Endothelial cell of umbilical vein (primary cell): ENCODE measurements around the gene NOTCH1.

Source experiments
- CTCF ChIP-seq, 2 donors: IDR thresholded peaks; 1 replicate in 1 of 2; 2 replicates in 1 of 2; pipeline ENCODE4 v1.5.1; 2011; ENCODE audit warnings: low read length in 2 of 2, mild to moderate bottlenecking in 2 of 2, moderate library complexity in 2 of 2, control low read depth in 1 of 2, inconsistent platforms in 1 of 2, low read depth in 1 of 2; ENCODE audit not compliant: insufficient read depth in 1 of 2; ENCODE audit errors: extremely low read depth in 1 of 2
- EZH2 ChIP-seq: IDR thresholded peaks from 2 replicates; pipeline ENCODE4 v1.6.1; 2012; ENCODE audit warnings: borderline replicate concordance, low read depth, mild to moderate bottlenecking, moderate library complexity, low read length, inconsistent platforms; ENCODE audit not compliant: severe bottlenecking
- GATA2 ChIP-seq: IDR thresholded peaks from 2 replicates; pipeline ENCODE4 v1.7.0; 2011; ENCODE audit warnings: low read depth, mild to moderate bottlenecking, moderate library complexity, mixed read lengths, low read length; ENCODE audit not compliant: insufficient read length, insufficient read depth

- TF ChIP-seq CTCF (IDR thresholded peaks at IDR 0.05; ENCODE audit: extremely low read depth in 1 of 2, insufficient read depth in 1 of 2, low read depth in 1 of 2, low read length in 2 of 2): no peak
- TF ChIP-seq EZH2: no peak
- TF ChIP-seq GATA2: no peak
Measured at GRCh38 chr9:136470792-136471469, 74.9 kb downstream of the NOTCH1 start.
